DOHH2 (cell line): ENCODE results near the gene NXPH3.

ENCODE experiments used
- CTCF ChIP-seq: fragments of 200-600 bp; sonication (generic); IDR thresholded peaks from one replicate; pipeline ENCODE4 v1.5.1; 2014; ENCODE audit warnings: antibody characterized with exemption, mild to moderate bottlenecking, low read depth, low read length; ENCODE audit not compliant: poor library complexity, severe bottlenecking
- EZH2phosphoT487 ChIP-seq: fragments of 200-600 bp; sonication (generic); IDR thresholded peaks from 2 replicates; pipeline ENCODE4 v1.6.1; 2017; ENCODE audit warnings: borderline replicate concordance, mild to moderate bottlenecking, antibody characterized with exemption, low read length, moderate library complexity, mixed read lengths

- TF ChIP-seq CTCF (no peak), EZH2phosphoT487 (no peak)
Observed at GRCh38 chr17:49631496-49631895, 55.8 kb downstream of the NXPH3 start.
